ENCODE data around the gene TRIP12.

DNA sequence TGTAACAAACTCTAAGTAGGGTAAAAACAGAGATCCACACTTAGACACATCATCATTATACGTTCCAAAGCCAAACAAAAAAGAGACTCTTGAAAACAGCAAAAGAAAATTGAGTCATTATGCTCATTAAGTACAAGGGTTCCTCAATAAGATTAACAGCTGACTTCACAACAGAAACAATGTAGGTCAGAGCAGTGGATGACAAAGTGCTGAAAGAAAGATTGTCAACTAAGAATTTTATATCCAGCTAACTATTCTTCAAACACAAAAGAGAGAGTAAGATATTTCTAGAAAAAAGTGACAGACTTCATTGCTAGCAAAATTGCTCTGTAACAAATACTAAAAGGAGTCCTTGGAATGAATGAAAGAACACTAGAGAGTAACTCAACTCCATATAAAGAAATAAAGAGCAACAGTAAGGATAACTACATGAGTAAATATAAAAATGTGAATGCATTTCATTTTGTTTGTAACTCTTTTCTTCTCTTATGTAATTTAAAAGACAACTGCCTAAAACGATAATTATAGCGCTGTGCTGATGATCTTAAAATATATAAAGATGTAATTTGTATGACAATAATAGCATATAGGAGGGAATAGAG is 183.7 kb downstream of the TRIP12 start:
- TF ChIP-seq, protein P1, sequence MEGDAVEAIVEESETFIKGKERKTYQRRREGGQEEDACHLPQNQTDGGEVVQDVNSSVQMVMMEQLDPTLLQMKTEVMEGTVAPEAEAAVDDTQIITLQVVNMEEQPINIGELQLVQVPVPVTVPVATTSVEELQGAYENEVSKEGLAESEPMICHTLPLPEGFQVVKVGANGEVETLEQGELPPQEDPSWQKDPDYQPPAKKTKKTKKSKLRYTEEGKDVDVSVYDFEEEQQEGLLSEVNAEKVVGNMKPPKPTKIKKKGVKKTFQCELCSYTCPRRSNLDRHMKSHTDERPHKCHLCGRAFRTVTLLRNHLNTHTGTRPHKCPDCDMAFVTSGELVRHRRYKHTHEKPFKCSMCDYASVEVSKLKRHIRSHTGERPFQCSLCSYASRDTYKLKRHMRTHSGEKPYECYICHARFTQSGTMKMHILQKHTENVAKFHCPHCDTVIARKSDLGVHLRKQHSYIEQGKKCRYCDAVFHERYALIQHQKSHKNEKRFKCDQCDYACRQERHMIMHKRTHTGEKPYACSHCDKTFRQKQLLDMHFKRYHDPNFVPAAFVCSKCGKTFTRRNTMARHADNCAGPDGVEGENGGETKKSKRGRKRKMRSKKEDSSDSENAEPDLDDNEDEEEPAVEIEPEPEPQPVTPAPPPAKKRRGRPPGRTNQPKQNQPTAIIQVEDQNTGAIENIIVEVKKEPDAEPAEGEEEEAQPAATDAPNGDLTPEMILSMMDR (IDR thresholded peaks at IDR 0.05) = no peak
- TF ChIP-seq POLR2A (IDR thresholded peaks at IDR 0.05) = no peak

Data from prostate gland (tissue), 2 donors.